HEK293 (cell line): Measurements from ENCODE around the gene ZNF276.
"Not testable (repeated sequence)": the region's sequence is repeated elsewhere in the genome, so short reads cannot be mapped to it uniquely, and the experiment has no call there.

Source experiments
- CTCF ChIA-PET: fragments of 350-600 bp; formaldehyde crosslinking; extraction: SDS; loops from one replicate; lab custom pipeline; 2021; ENCODE audit warnings: antibody characterized with exemption; lab: Yijun Ruan, JAX
- POLR2A ChIA-PET: fragments of 300-600 bp; formaldehyde crosslinking; extraction: SDS; loops from one replicate; lab custom pipeline; 2020; ENCODE audit warnings: antibody characterized with exemption, inconsistent platforms; lab: Yijun Ruan, JAX
- H3K27ac ChIP-seq: fragments of 200-500 bp; sonication (Bioruptor generic); 2 replicates; pipeline ENCODE4 v1.5.1; 2014; ENCODE audit warnings: low read depth, low read length, control low read depth, inconsistent platforms; ENCODE audit errors: extremely low read depth
- H3K36me3 ChIP-seq, 2 experiments: fragments of 200-500 bp in 1 of 2; sonication (Bioruptor generic) in 1 of 2; 1 replicate in 1 of 2; 2 replicates in 1 of 2; pipeline ENCODE4 v1.5.1; 2014 to 2017; ENCODE audit warnings: inconsistent platforms in 2 of 2, low read length in 2 of 2; ENCODE audit not compliant: control insufficient read depth in 2 of 2, insufficient read depth in 1 of 2
- H3K4me1 ChIP-seq: fragments of 200-500 bp; sonication (Bioruptor generic); 2 replicates; pipeline ENCODE4 v1.5.1; 2014; ENCODE audit warnings: mild to moderate bottlenecking, low read length, inconsistent platforms; ENCODE audit not compliant: control insufficient read depth, insufficient read depth
- H3K4me3 ChIP-seq: 2 replicates; pipeline ENCODE4 v1.5.1; 2011; ENCODE audit warnings: low read depth, mild to moderate bottlenecking, control low read depth, low read length, moderate library complexity
- H3K9me3 ChIP-seq: fragments of 200-500 bp; sonication (Bioruptor generic); 2 replicates; pipeline ENCODE4 v1.5.1; 2014; ENCODE audit warnings: low read depth, low read length, inconsistent platforms; ENCODE audit not compliant: control insufficient read depth, insufficient read depth
- ATF2 ChIP-seq: fragments of 450-650 bp; formaldehyde crosslinking; IDR thresholded peaks from 2 replicates; pipeline ENCODE4 v1.5.1; 2016; ENCODE audit warnings: missing biosample characterization, missing genetic modification characterization, low read depth
- GLI4 ChIP-seq: fragments of 450-650 bp; formaldehyde crosslinking; IDR thresholded peaks from 2 replicates; pipeline ENCODE4 v1.5.1; 2016; ENCODE audit warnings: missing biosample characterization, missing genetic modification characterization
- GLIS2 ChIP-seq: fragments of 450-650 bp; formaldehyde crosslinking; IDR thresholded peaks from 2 replicates; pipeline ENCODE4 v1.5.1; 2016; ENCODE audit warnings: missing biosample characterization, missing genetic modification characterization
- KLF16 ChIP-seq: fragments of 450-650 bp; formaldehyde crosslinking; IDR thresholded peaks from 2 replicates; pipeline ENCODE4 v1.5.1; 2017; ENCODE audit warnings: missing biosample characterization, missing genetic modification characterization
- REPIN1 ChIP-seq: fragments of 450-650 bp; formaldehyde crosslinking; IDR thresholded peaks from 2 replicates; pipeline ENCODE4 v1.5.1; 2017; ENCODE audit warnings: missing biosample characterization, missing genetic modification characterization, low read depth
- SP2 ChIP-seq: fragments of 450-650 bp; formaldehyde crosslinking; IDR thresholded peaks from 2 replicates; pipeline ENCODE4 v1.5.1; 2016; ENCODE audit warnings: missing biosample characterization, missing genetic modification characterization
- ZFHX2 ChIP-seq: fragments of 450-650 bp; formaldehyde crosslinking; conservative IDR thresholded peaks from 2 replicates; pipeline ENCODE4 v1.5.1; 2016; ENCODE audit warnings: missing biosample characterization, missing genetic modification characterization
- ZFP37 ChIP-seq: fragments of 450-650 bp; formaldehyde crosslinking; IDR thresholded peaks from 2 replicates; pipeline ENCODE4 v1.5.1; 2016; ENCODE audit warnings: missing biosample characterization, missing genetic modification characterization
- ZFP69B ChIP-seq: fragments of 450-650 bp; formaldehyde crosslinking; IDR thresholded peaks from 2 replicates; pipeline ENCODE4 v1.5.1; 2016; ENCODE audit warnings: missing biosample characterization, missing genetic modification characterization
- ZNF121 ChIP-seq: fragments of 450-650 bp; formaldehyde crosslinking; IDR thresholded peaks from 2 replicates; pipeline ENCODE4 v1.5.1; 2016; ENCODE audit warnings: missing biosample characterization, missing genetic modification characterization
- ZNF146 ChIP-seq: fragments of 450-650 bp; formaldehyde crosslinking; IDR thresholded peaks from 2 replicates; pipeline ENCODE4 v1.5.1; 2016; ENCODE audit warnings: missing biosample characterization, missing genetic modification characterization
- ZNF184 ChIP-seq: fragments of 450-650 bp; IDR thresholded peaks from 2 replicates; pipeline ENCODE4 v1.5.1; 2018; ENCODE audit warnings: missing biosample characterization, mild to moderate bottlenecking, missing genetic modification characterization
- ZNF239 ChIP-seq: fragments of 450-650 bp; formaldehyde crosslinking; IDR thresholded peaks from 2 replicates; pipeline ENCODE4 v1.5.1; 2016; ENCODE audit warnings: missing biosample characterization, missing genetic modification characterization
- ZNF24 ChIP-seq: fragments of 450-650 bp; formaldehyde crosslinking; IDR thresholded peaks from 2 replicates; pipeline ENCODE4 v1.5.1; 2016; ENCODE audit warnings: missing biosample characterization, missing genetic modification characterization
- ZNF510 ChIP-seq: fragments of 450-650 bp; formaldehyde crosslinking; IDR thresholded peaks from 2 replicates; pipeline ENCODE4 v1.5.1; 2018; ENCODE audit warnings: mild to moderate bottlenecking, missing genetic modification characterization, missing biosample characterization; ENCODE audit not compliant: insufficient replicate concordance
- ZNF548 ChIP-seq: fragments of 450-650 bp; formaldehyde crosslinking; IDR thresholded peaks from 2 replicates; pipeline ENCODE4 v1.5.1; 2016; ENCODE audit warnings: missing biosample characterization, missing genetic modification characterization
- ZNF560 ChIP-seq: fragments of 450-650 bp; formaldehyde crosslinking; IDR thresholded peaks from 2 replicates; pipeline ENCODE4 v1.5.1; 2017; ENCODE audit warnings: missing biosample characterization, missing genetic modification characterization, borderline replicate concordance
- ZNF585B ChIP-seq: fragments of 450-650 bp; formaldehyde crosslinking; IDR thresholded peaks from 2 replicates; pipeline ENCODE4 v1.5.1; 2016; ENCODE audit warnings: missing biosample characterization, missing genetic modification characterization
- ZNF677 ChIP-seq: fragments of 450-650 bp; IDR thresholded peaks from 2 replicates; pipeline ENCODE4 v1.5.0; 2018; ENCODE audit warnings: missing biosample characterization, mild to moderate bottlenecking, missing genetic modification characterization, moderate library complexity
- ZNF776 ChIP-seq: fragments of 450-650 bp; formaldehyde crosslinking; IDR thresholded peaks from 2 replicates; pipeline ENCODE4 v1.5.0; 2017; ENCODE audit warnings: missing biosample characterization, missing genetic modification characterization, borderline replicate concordance
- ZNF791 ChIP-seq: fragments of 450-650 bp; formaldehyde crosslinking; IDR thresholded peaks from 2 replicates; pipeline ENCODE4 v1.5.1; 2016; ENCODE audit warnings: missing biosample characterization, missing genetic modification characterization
- ZXDB ChIP-seq: fragments of 450-650 bp; formaldehyde crosslinking; IDR thresholded peaks from 2 replicates; pipeline ENCODE4 v1.5.1; 2016; ENCODE audit warnings: missing biosample characterization, missing genetic modification characterization
- TF ChIP-seq, protein P1 (sequence below): fragments of 450-650 bp; formaldehyde crosslinking; IDR thresholded peaks from 2 replicates; pipeline ENCODE4 v1.5.1; 2016; ENCODE audit warnings: missing biosample characterization, missing genetic modification characterization

ZNF276 gene

GRCh38 chr16:89687092-89687940 lies 34.0 kb upstream of the ZNF276 start (continued):
- no peak for TF ChIP-seq ZFHX2 (tag by site-specific recombination)
- no peak for TF ChIP-seq ZNF24 (tag by site-specific recombination)
- no peak for TF ChIP-seq SP2

DNA sequence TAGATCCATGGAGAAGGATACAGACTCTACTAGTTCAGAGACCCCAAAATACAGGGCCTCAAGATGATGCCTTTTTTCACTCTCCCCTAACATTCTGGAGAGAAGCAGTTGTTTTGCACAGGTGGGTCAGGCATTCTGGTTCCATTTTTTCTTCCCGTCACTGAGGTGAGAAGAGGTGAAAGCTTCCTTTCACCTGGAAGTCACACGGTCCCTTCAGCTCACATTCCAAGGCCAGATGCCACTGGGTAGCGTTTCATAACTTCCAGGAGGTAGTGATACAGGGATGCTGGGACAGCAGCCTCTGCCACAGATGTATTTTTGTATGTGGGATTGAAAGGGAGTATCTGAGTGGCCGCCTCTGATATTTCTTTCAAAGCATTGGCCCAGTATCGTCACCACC lies 32.9 kb upstream of the ZNF276 start:
- POLR2A ChIA-PET: interaction anchor here (0.6 kb wide), 1 partner anchor 515 kb away, joined by 6 read pairs; no protein-coding TSS in a partner anchor
- TF ChIP-seq ZNF776 (tag by site-specific recombination): no peak
- no peak for TF ChIP-seq ZNF548 (tag by site-specific recombination)
- no peak for TF ChIP-seq ZFP37 (tag by site-specific recombination)
- H3K36me3 ChIP-seq: peaks cover 0 to 37% of the 10 kb centered on the region in 2 experiments; a peak in 2 of 3 replicates

GRCh38 chr16:89689142-89689541 lies 32.2 kb upstream of the ZNF276 start:
- no peak for TF ChIP-seq ZXDB
- TF ChIP-seq REPIN1 (tag by site-specific recombination): no peak
- no peak for TF ChIP-seq ZNF510 (tag by site-specific recombination)
- TF ChIP-seq ZNF184 (tag by site-specific recombination): no peak
- TF ChIP-seq ZFP69B (tag by site-specific recombination): no peak
- no peak for TF ChIP-seq ZNF239
- TF ChIP-seq GLI4 (tag by site-specific recombination): no peak
- TF ChIP-seq KLF16 (tag by site-specific recombination): no peak
- no peak for TF ChIP-seq ZNF121 (tag by site-specific recombination)
- H3K4me1 ChIP-seq: no peaks in the 10 kb centered on the region
- H3K4me3 ChIP-seq: no peak overlapping the region
- POLR2A ChIA-PET: no interaction called here
- CTCF ChIA-PET: interaction anchor here (1.2 kb wide), 1 partner anchor 10 kb away, joined by 3 read pairs; no protein-coding TSS in a partner anchor
- peaks cover 0 to 44% of the 10 kb centered on the region in 2 experiments; a peak in 2 of 3 replicates for H3K36me3 ChIP-seq
- H3K27ac ChIP-seq: no peak overlapping the region
- H3K9me3 ChIP-seq: no peaks in the 10 kb centered on the region

More for the DNA sequence above, 32.9 kb upstream of the ZNF276 start:
- CTCF ChIA-PET: interaction anchor here (0.7 to 1.2 kb wide), 2 partner anchors 11 to 490 kb away, joined by 3 read pairs; no protein-coding TSS in a partner anchor
- H3K4me1 ChIP-seq: no peaks in the 10 kb centered on the region
- H3K9me3 ChIP-seq: no peaks in the 10 kb centered on the region
- H3K27ac ChIP-seq: no peak overlapping the region
- no peak overlapping the region for H3K4me3 ChIP-seq

DNA sequence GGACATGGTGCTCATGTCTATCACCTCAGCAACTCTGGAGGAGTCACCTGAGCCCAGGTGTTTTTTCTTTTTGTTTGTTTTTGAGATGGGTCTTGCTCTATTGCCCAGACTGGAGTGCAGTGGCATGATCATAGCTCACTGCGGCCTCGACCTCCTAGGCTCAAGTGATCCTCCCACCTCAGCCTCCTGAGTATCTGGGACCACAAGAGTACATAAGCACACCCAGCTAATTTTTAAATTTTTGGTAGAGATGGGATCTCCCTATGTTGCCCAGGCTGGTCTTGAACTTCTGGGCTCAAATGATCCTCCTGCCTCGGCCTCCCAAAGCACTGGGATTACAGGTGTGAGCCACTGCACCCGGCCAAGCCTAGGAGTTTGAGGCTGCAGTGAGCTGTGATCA lies 31.7 kb upstream of the ZNF276 start:
- peaks cover 0 to 48% of the 10 kb centered on the region in 2 experiments; a peak in 2 of 3 replicates for H3K36me3 ChIP-seq
- H3K27ac ChIP-seq, H3K4me1 ChIP-seq, H3K4me3 ChIP-seq, H3K9me3 ChIP-seq: not testable (repeated sequence)
- ChIA-PET CTCF (interaction anchor here (1.2 kb wide), 1 partner anchor 10 kb away, joined by 4 read pairs; no protein-coding TSS in a partner anchor), POLR2A (interaction anchor here (0.7 kb wide), 1 partner anchor 184 kb away, joined by 3 read pairs; the partner anchor contains the start of gene TCF25)
- peak; percentile 94 for TF ChIP-seq ZNF121 (tag by site-specific recombination)

DNA sequence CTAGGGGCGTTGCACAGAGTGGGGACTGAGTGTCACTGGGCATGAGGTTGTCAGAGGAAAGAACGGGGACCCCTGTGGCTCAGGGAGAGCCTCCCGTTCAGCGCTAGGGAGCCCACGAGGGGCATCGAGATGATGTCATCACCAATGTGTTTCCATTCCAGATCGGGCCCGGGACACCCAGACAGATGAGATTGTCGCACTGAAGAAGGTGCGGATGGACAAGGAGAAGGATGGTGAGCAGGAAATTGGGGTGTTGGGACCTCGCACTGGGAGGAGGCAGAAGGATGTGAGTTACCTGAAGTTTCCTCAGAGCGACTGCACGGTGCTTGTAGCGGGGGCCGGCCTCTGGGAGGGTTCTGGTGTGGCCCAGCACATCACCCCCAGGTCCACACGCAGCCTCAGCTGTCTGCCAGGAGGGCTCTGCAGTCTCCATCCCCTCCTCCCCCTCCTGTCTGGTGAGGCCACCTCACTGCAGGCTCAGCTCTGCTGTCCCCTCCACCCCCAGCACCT lies 30.9 kb upstream of the ZNF276 start:
- Histone ChIP-seq H3K9me3 (no peaks in the 10 kb centered on the region), H3K36me3 (peaks cover 0 to 55% of the 10 kb centered on the region in 2 experiments; a peak in 2 of 3 replicates), H3K4me3 (no peak overlapping the region), H3K4me1 (no peaks in the 10 kb centered on the region), H3K27ac (no peak overlapping the region)
- ChIA-PET POLR2A (no interaction called here), CTCF (interaction anchor here (1.2 kb wide), 1 partner anchor 9 kb away, joined by 4 read pairs; no protein-coding TSS in a partner anchor)
- no peak for TF ChIP-seq ZNF585B (tag by site-specific recombination)
- no peak for TF ChIP-seq ZNF560 (tag by site-specific recombination)
- 0 out of 2 replicates have a peak, but pooled peaks have one; percentile 7 for TF ChIP-seq GLIS2 (tag by site-specific recombination)
- peak; percentile 59 for TF ChIP-seq ATF2
- no peak for TF ChIP-seq ZNF791 (tag by site-specific recombination)
- TF ChIP-seq, protein P1, sequence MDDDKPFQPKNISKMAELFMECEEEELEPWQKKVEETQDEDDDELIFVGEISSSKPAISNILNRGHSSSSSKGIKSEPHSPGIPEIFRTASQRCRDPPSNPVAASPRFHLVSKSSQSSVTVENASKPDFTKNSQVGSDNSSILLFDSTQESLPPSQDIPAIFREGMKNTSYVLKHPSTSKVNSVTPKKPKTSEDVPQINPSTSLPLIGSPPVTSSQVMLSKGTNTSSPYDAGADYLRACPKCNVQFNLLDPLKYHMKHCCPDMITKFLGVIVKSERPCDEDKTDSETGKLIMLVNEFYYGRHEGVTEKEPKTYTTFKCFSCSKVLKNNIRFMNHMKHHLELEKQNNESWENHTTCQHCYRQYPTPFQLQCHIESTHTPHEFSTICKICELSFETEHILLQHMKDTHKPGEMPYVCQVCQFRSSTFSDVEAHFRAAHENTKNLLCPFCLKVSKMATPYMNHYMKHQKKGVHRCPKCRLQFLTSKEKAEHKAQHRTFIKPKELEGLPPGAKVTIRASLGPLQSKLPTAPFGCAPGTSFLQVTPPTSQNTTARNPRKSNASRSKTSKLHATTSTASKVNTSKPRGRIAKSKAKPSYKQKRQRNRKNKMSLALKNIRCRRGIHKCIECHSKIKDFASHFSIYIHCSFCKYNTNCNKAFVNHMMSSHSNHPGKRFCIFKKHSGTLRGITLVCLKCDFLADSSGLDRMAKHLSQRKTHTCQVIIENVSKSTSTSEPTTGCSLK: no peak
- no peak for TF ChIP-seq ZNF146 (tag by site-specific recombination)
- no peak for TF ChIP-seq ZNF677 (tag by site-specific recombination)
